Activated T-cell treated with anti-CD3 and anti-CD28 coated beads, Interleukin-2, amount 50 U/mL, for 72 hours (primary cell): ENCODE measurements around the gene SLC38A3. TPM values are rescaled to one million over a fixed set of nuclear protein-coding genes. Genes with fewer than 3 reads are reported as not detected.

Experiments used
- ATAC-seq, 2 donors: fragments of 150-1000 bp; cut with Tn5 transposase; replicated peaks in 1 of 2; 2 replicates each; pipeline ENCODE4 v1.10.0; 2021; ENCODE audit warnings: moderate library complexity in 2 of 2, mild to moderate bottlenecking in 1 of 2
- DNase-seq, 2 donors: peaks; one replicate each; pipeline ENCODE4 v3.0.0; 2021 to 2022; ENCODE audit warnings: mixed read lengths in 1 of 2
- H3K27ac Mint-ChIP-seq: one replicate; pipeline ENCODE4 v1.8.0; 2022; ENCODE audit warnings: mild to moderate bottlenecking, moderate library complexity, mixed read lengths
- H3K27me3 Mint-ChIP-seq: one replicate; pipeline ENCODE4 v1.8.0; 2022; ENCODE audit warnings: low read depth, mixed read lengths
- H3K36me3 Mint-ChIP-seq, 2 donors: one replicate each; pipeline ENCODE4 v1.8.0; 2022; ENCODE audit warnings: mixed read lengths in 2 of 2, mild to moderate bottlenecking in 1 of 2; ENCODE audit not compliant: insufficient read depth in 2 of 2
- H3K4me1 Mint-ChIP-seq: one replicate; pipeline ENCODE4 v1.8.0; 2022; ENCODE audit warnings: low read depth, mixed read lengths
- H3K4me3 Mint-ChIP-seq, 2 donors: one replicate each; pipeline ENCODE4 v1.8.0; 2022; ENCODE audit warnings: mild to moderate bottlenecking in 2 of 2, mixed read lengths in 2 of 2, moderate library complexity in 2 of 2
- H3K9me3 Mint-ChIP-seq, 2 donors: one replicate each; pipeline ENCODE4 v1.8.0; 2022; ENCODE audit warnings: mixed read lengths in 2 of 2
- total RNA-seq, 2 donors: library from RNA; stranded (reverse); gene quantifications; one replicate each; pipeline ENCODE4 v1.2.3, GENCODE V29; 2022

The SLC38A3 gene
- total RNA-seq, 2 donors from 2014 or later, result not detected

DNA sequence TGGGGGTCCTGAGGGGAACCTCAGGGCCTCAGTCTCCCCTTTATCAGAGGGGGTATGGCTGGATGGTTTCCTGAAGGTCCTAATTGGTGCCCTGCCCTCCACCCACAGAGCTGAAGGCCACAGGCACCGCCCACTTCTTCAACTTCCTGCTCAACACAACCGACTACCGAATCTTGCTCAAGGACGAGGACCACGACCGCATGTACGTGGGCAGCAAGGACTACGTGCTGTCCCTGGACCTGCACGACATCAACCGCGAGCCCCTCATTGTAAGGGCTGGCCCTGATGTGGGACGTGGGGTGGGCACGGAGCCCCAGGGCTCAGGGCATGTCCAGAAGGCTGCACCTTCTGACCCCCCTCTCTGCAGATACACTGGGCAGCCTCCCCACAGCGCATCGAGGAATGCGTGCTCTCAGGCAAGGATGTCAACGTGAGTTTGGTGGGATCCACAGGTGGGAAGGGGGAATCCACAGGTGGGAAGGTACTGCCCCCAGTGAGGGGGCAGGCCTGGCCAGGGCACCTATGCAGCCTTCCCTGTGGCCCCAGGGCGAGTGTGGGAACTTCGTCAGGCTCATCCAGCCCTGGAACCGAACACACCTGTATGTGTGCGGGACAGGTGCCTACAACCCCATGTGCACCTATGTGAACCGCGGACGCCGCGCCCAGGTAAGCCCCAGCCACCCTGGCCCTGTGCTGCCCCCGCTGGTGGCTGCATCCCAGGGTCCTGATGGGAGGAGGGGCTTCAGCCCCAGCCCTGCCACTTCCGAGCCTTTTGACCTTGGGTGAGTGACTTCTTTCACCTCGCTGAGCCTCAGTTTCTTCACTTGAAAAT is 31.2 kb upstream of the SLC38A3 start:
- no peaks in the 10 kb centered on the region for H3K36me3 Mint-ChIP-seq
- H3K27ac Mint-ChIP-seq, result no peak overlapping the region
- ATAC-seq, result no peak
- H3K9me3 Mint-ChIP-seq, result no peaks in the 10 kb centered on the region
- no peak for DNase-seq
- H3K4me3 Mint-ChIP-seq, result no peak overlapping the region
- no peaks in the 10 kb centered on the region for H3K27me3 Mint-ChIP-seq
- H3K4me1 Mint-ChIP-seq, result peaks cover 5% of the 10 kb centered on the region

DNA sequence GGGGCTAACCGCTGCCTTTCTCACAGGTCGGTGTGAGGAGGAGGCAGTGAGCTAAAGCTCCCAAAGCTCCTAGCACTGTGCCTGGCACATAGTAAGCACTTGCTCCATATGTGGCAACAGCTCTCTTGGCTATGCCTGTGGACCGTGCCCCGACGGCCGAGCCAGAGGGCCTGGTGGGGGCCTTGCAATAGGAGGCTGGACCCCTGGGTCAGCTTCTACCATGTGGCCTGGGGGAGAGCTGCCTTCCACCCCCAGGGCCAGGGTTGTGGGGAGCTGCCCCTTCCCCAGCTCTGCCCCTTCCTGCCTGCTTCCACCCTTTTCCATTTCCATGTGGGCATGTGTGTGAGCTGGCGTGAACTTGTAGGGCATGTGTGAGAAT is 30.6 kb upstream of the SLC38A3 start:
- Mint-ChIP-seq H3K4me3 (no peak overlapping the region), H3K9me3 (no peaks in the 10 kb centered on the region), H3K36me3 (no peaks in the 10 kb centered on the region), H3K4me1 (peaks cover 5% of the 10 kb centered on the region), H3K27ac (no peak overlapping the region), H3K27me3 (no peaks in the 10 kb centered on the region)
- ATAC-seq, result no peak
- no peak for DNase-seq

DNA sequence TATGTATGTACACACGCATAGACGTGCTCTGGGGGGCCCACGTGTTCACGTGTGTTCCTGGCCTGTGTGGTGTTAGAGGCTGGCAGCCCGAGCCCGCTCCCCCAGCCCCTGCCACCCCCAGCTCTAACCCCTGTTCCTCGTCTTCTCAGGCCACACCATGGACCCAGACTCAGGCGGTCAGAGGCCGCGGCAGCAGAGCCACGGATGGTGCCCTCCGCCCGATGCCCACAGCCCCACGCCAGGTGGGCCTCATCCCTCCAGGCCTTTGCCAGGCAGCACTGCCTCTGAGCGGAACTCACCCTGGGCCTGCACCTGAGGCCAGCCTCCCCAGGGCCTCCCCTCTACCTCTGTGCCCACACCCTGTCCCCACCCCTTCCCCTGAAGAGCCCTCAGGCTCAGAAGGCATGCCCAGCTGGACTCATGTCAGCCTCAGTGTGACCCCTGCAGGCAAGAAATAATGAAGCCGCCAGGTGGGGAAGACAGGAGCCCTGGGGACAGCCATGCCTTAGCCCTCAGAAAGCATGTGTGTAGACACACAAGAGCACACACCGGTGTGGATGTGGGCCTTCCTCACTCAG is 30.0 kb upstream of the SLC38A3 start:
- peaks cover 5% of the 10 kb centered on the region for H3K4me1 Mint-ChIP-seq
- DNase-seq, result no peak
- no peaks in the 10 kb centered on the region for H3K36me3 Mint-ChIP-seq
- no peaks in the 10 kb centered on the region for H3K9me3 Mint-ChIP-seq
- no peaks in the 10 kb centered on the region for H3K27me3 Mint-ChIP-seq
- H3K27ac Mint-ChIP-seq, result no peak overlapping the region
- H3K4me3 Mint-ChIP-seq, result no peak overlapping the region
- ATAC-seq, result peak in 1 of 2 donors; percentile 13

DNA sequence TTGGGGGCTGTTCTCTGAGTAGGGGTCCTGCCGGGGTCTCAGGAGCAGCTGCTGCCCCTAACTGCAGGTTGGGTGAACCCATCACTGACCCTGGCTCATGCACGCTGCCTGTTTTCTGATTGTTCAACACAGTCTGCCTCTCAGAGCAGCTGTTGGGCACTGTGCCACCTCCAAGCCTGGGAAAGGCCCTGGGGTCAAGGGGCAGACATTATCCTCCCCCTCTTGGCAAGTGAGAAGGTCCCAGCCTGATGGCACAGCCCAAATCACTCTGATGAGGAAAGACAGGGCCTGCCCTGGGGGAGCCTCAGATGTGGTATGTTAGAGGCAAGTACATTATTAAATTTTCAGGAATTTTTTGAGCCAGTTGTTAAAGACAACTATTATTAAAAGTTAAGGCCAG is 27.7 kb upstream of the SLC38A3 start:
- Mint-ChIP-seq H3K9me3 (no peaks in the 10 kb centered on the region), H3K27ac (no peak overlapping the region), H3K4me3 (no peak overlapping the region), H3K27me3 (no peaks in the 10 kb centered on the region), H3K36me3 (no peaks in the 10 kb centered on the region), H3K4me1 (peaks cover 5% of the 10 kb centered on the region)
- DNase-seq, result no peak
- ATAC-seq, result no peak

DNA sequence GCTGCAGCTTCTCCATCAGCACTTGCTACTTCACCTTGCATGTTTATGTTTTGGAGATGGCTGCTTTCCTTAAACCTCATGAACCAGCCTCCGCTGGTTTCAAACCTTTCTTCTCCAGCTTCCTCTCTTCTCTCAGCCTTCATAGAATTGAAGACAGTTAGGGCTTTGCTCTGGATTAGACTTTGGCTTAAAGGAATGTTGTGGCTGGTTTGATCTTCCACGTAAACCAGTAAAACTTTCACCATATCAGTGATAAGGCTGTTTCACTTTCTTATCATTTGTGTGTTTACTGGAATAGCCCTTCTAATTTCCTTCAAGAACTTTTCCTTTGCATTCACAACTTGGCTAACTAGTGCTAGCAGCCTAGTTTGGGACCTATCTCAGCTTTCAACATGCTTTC is 25.4 kb upstream of the SLC38A3 start:
- DNase-seq (no peak), ATAC-seq (no peak)
- H3K27me3 Mint-ChIP-seq, result no peaks in the 10 kb centered on the region
- H3K4me3 Mint-ChIP-seq, result no peak overlapping the region
- H3K27ac Mint-ChIP-seq, result no peak overlapping the region
- no peaks in the 10 kb centered on the region for H3K36me3 Mint-ChIP-seq
- H3K4me1 Mint-ChIP-seq, result no peaks in the 10 kb centered on the region
- H3K9me3 Mint-ChIP-seq, result no peaks in the 10 kb centered on the region

DNA sequence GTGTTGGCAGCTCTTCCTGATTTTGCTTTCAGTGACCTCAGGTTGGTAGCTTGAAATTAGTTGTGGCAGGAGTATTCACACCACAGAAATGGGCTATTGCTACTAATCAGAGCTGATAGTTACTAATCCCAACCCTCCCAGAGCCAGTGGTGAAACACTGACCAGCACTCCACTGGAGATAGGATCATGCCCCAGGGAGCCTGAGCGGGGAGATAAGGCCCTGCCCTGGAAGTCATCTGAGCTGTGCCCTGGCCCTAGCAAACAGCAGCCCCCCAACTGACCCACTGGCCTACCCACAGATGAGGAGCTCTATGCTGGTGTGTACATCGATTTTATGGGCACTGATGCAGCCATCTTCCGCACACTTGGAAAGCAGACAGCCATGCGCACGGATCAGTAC is 23.1 kb upstream of the SLC38A3 start:
- ATAC-seq (no peak), DNase-seq (no peak)
- no peaks in the 10 kb centered on the region for H3K36me3 Mint-ChIP-seq
- no peaks in the 10 kb centered on the region for H3K4me1 Mint-ChIP-seq
- no peaks in the 10 kb centered on the region for H3K27me3 Mint-ChIP-seq
- H3K27ac Mint-ChIP-seq, result no peak overlapping the region
- no peaks in the 10 kb centered on the region for H3K9me3 Mint-ChIP-seq
- no peak overlapping the region for H3K4me3 Mint-ChIP-seq

DNA sequence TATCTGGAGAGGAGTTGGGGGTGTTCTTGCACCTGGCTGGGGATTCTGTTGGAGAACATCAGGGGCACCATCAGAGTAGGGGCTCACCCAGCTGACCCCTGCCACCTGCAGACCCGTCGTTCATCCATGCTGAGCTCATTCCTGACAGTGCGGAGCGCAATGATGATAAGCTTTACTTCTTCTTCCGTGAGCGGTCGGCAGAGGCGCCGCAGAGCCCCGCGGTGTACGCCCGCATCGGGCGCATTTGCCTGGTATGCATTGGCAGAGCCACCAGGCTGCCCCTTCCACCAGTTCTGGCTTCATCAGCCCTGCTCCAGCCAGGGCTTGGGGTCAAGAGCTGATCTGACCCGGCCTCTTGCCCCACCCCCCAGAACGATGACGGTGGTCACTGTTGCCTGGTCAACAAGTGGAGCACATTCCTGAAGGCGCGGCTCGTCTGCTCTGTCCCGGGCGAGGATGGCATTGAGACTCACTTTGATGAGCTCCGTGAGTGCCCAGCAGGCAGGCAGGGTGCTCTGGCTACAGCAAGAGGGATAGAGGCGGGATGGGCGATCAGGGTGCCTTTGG is 22.5 kb upstream of the SLC38A3 start:
- no peak for ATAC-seq
- Mint-ChIP-seq H3K9me3 (no peaks in the 10 kb centered on the region), H3K27me3 (no peaks in the 10 kb centered on the region), H3K4me3 (no peak overlapping the region), H3K27ac (no peak overlapping the region), H3K36me3 (no peaks in the 10 kb centered on the region), H3K4me1 (no peaks in the 10 kb centered on the region)
- no peak for DNase-seq

DNA sequence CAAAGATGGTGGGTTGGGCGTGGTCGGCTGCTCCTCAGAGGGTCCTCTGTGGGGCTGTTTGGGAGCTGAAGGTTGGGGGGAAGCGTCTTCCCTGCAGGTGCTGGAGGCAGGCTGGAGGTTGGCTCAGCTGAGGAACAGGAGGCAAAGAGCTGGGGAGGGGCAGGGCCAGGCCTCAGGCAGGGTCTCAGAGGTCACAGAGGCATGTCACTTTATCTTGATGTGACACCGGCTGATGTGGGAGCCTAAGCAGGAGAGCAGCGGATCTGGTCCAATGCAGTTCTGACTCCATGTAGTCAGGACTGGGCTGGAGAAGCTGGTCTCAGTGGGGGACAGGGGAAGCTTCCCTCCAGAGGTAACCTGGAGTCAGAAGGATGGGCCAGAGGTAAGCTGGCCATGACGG is 21.3 kb upstream of the SLC38A3 start:
- no peak for ATAC-seq
- H3K27ac Mint-ChIP-seq, result no peak overlapping the region

DNA sequence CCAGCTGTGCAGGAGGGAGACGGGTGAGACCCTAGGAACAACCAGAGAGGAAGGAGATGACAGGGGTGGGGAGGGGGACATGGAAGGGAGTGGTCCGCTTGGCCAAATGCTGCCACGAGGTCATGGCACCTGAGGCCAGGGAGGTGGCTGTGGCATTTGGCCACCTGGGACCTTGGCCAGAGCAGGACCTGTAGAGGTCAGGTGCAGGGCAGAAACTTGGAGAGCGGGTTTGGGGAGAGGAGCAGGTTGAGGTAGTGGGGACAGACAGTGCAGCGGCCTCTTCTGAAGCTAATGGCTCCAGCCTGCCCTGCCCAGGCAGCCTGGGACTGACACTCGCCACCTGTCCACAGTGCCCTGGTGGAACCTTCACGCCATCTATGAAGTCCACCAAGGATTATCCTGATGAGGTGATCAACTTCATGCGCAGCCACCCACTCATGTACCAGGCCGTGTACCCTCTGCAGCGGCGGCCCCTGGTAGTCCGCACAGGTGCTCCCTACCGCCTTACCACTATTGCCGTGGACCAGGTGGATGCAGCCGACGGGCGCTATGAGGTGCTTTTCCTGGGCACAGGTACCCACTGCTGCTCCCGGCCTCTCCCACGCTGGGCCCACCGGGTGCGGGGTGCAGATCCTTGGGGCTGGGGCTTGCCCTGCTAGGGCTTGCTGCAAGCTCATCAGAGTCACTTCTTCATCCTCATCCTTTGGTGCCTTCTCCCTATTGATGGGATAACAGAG is 20.7 kb upstream of the SLC38A3 start:
- ATAC-seq (no peak), DNase-seq (no peak)
- Mint-ChIP-seq H3K36me3 (no peaks in the 10 kb centered on the region), H3K27ac (no peak overlapping the region), H3K4me1 (no peaks in the 10 kb centered on the region), H3K9me3 (no peaks in the 10 kb centered on the region), H3K4me3 (no peak overlapping the region), H3K27me3 (no peaks in the 10 kb centered on the region)

More for the DNA sequence above, 21.3 kb upstream of the SLC38A3 start:
- Mint-ChIP-seq H3K4me3 (no peak overlapping the region), H3K36me3 (no peaks in the 10 kb centered on the region), H3K4me1 (no peaks in the 10 kb centered on the region), H3K9me3 (no peaks in the 10 kb centered on the region), H3K27me3 (no peaks in the 10 kb centered on the region)
- DNase-seq, result no peak

DNA sequence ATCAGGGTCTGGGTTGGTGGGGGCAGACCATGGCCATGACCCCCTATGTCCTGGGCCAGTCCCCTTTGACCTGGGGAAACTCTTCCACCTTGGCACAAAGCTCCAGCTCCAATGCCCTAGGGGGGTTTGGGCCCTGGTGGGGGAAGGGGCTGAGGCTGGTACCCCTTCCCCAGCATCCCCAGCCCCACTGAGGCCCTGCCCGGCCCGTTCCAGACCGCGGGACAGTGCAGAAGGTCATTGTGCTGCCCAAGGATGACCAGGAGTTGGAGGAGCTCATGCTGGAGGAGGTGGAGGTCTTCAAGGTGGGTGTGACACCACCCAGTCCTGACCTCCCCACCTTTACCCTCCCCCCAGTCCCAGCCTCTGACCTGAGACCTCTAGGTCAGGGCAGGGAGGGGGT is 19.8 kb upstream of the SLC38A3 start:
- Mint-ChIP-seq H3K27me3 (no peaks in the 10 kb centered on the region), H3K9me3 (no peaks in the 10 kb centered on the region), H3K4me3 (no peak overlapping the region), H3K4me1 (no peaks in the 10 kb centered on the region), H3K27ac (no peak overlapping the region), H3K36me3 (no peaks in the 10 kb centered on the region)
- ATAC-seq (no peak), DNase-seq (no peak)

DNA sequence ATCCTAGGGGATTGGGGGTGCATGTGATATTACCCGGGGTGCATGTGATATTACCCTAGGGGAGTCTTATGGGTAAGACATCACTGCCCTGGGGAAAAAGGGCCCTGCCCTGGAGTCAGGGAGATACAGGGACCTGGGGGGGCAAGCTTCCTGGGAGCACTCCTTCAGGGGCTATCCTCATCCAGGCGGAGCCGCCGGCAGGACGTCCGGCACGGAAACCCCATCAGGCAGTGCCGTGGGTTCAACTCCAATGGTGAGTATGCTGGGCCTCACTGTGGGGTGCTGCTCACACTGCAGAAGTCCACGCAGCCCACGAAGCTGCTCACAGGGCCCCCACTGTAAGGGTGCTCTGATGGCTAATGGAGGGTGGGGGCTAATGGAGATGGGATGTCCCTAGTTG is 19.0 kb upstream of the SLC38A3 start:
- DNase-seq (no peak), ATAC-seq (no peak)
- no peak overlapping the region for H3K4me3 Mint-ChIP-seq
- no peaks in the 10 kb centered on the region for H3K27me3 Mint-ChIP-seq
- H3K36me3 Mint-ChIP-seq, result no peaks in the 10 kb centered on the region
- H3K9me3 Mint-ChIP-seq, result no peaks in the 10 kb centered on the region
- no peaks in the 10 kb centered on the region for H3K4me1 Mint-ChIP-seq
- H3K27ac Mint-ChIP-seq, result no peak overlapping the region

DNA sequence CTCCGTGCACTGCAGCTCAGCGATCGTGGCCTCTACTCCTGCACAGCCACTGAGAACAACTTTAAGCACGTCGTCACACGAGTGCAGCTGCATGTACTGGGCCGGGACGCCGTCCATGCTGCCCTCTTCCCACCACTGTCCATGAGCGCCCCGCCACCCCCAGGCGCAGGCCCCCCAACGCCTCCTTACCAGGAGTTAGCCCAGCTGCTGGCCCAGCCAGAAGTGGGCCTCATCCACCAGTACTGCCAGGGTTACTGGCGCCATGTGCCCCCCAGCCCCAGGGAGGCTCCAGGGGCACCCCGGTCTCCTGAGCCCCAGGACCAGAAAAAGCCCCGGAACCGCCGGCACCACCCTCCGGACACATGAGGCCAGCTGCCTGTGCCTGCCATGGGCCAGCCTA is 17.3 kb upstream of the SLC38A3 start:
- H3K9me3 Mint-ChIP-seq, result no peaks in the 10 kb centered on the region
- H3K27ac Mint-ChIP-seq, result no peak overlapping the region
- ATAC-seq (no peak), DNase-seq (no peak)
- no peaks in the 10 kb centered on the region for H3K27me3 Mint-ChIP-seq
- H3K4me3 Mint-ChIP-seq, result no peak overlapping the region
- H3K36me3 Mint-ChIP-seq, result no peaks in the 10 kb centered on the region
- no peaks in the 10 kb centered on the region for H3K4me1 Mint-ChIP-seq

DNA sequence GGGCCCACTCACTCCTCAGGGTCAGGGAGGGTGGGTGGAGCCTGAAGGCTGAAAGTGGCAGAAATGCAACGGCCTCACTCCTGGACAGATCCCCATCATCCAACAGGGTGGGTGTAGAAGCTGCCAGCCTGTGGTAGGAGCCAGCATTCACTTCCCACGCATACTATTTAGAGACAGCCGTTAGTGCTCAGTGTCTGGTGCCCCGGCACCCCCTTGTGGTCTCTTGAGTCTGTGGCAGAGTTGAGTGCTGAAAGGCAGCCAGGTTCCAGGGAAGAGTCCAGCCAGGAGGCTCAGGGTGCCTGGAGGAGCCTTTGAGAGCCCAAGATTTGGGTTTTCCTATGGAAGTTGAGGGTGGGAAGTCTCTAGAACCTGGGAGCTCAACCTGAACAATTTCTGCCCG is 15.8 kb upstream of the SLC38A3 start:
- H3K4me1 Mint-ChIP-seq, result peaks cover 1% of the 10 kb centered on the region
- H3K27me3 Mint-ChIP-seq, result no peaks in the 10 kb centered on the region
- H3K9me3 Mint-ChIP-seq, result no peaks in the 10 kb centered on the region
- H3K4me3 Mint-ChIP-seq, result no peak overlapping the region
- no peak overlapping the region for H3K27ac Mint-ChIP-seq
- peak; percentile 49 to 60 for DNase-seq
- no peaks in the 10 kb centered on the region for H3K36me3 Mint-ChIP-seq
- ATAC-seq, result peak; percentile 58 to 67
